CD14-positive monocyte (primary cell): Measurements from ENCODE around the gene PHF21B. TPM values are rescaled to one million over a fixed set of nuclear protein-coding genes. Genes with fewer than 3 reads are reported as not detected.

ENCODE experiments used
- DNase-seq, 3 donors: peaks; one replicate each; pipeline ENCODE4 v3.0.0-alpha.2; 2011 to 2022
- H2AFZ ChIP-seq: 2 replicates; pipeline ENCODE4 v1.6.0; 2012; ENCODE audit warnings: mild to moderate bottlenecking, low read depth, low read length, inconsistent platforms; ENCODE audit not compliant: insufficient read depth, poor library complexity, severe bottlenecking
- H3K27ac ChIP-seq, 2 donors: 1 replicate in 1 of 2; 2 replicates in 1 of 2; pipeline ENCODE4 v1.5.1; 2012 to 2013; ENCODE audit warnings: low read length in 2 of 2, control low read depth in 1 of 2, inconsistent platforms in 1 of 2, low read depth in 1 of 2, mild to moderate bottlenecking in 1 of 2
- H3K27me3 ChIP-seq, 2 donors: one replicate each; pipeline versions ENCODE4 v1.6.0 to v1.6.1; 2011 to 2013; ENCODE audit warnings: low read length in 2 of 2; ENCODE audit not compliant: control insufficient read depth in 2 of 2, insufficient read depth in 2 of 2
- H3K36me3 ChIP-seq, 2 donors: replicated peaks in 1 of 2; 1 replicate in 1 of 2; 2 replicates in 1 of 2; pipeline versions ENCODE4 v1.5.1 to v1.6.1; 2012 to 2013; ENCODE audit warnings: low read length in 2 of 2, control low read depth in 1 of 2, inconsistent platforms in 1 of 2, mild to moderate bottlenecking in 1 of 2; ENCODE audit not compliant: insufficient read depth in 2 of 2, control insufficient read depth in 1 of 2
- H3K4me1 ChIP-seq, 2 donors: 1 replicate in 1 of 2; 2 replicates in 1 of 2; pipeline versions ENCODE4 v1.5.1 to v1.6.1; 2012 to 2013; ENCODE audit warnings: low read length in 2 of 2, control low read depth in 1 of 2, inconsistent platforms in 1 of 2, mild to moderate bottlenecking in 1 of 2, moderate library complexity in 1 of 2; ENCODE audit not compliant: insufficient read depth in 2 of 2, control insufficient read depth in 1 of 2
- H3K4me2 ChIP-seq: replicated peaks from 2 replicates; pipeline ENCODE3; 2012; ENCODE audit warnings: low read length, moderate library complexity, mild to moderate bottlenecking; ENCODE audit not compliant: poor library complexity, severe bottlenecking; ENCODE audit errors: extremely low read depth
- H3K4me3 ChIP-seq, 3 experiments: fragments of 200-600 bp in 1 of 3; sonication (generic) in 1 of 3; replicated peaks in 1 of 3; 1 replicate in 2 of 3; 2 replicates in 1 of 3; pipeline ENCODE4 v1.5.1; 2011 to 2013; ENCODE audit warnings: low read length in 3 of 3, mild to moderate bottlenecking in 3 of 3, control low read depth in 2 of 3, low read depth in 2 of 3, inconsistent platforms in 1 of 3, moderate library complexity in 1 of 3
- H3K79me2 ChIP-seq: 2 replicates; pipeline ENCODE4 v1.6.0; 2012; ENCODE audit warnings: mild to moderate bottlenecking, control low read depth, inconsistent platforms, low read length, moderate library complexity; ENCODE audit not compliant: insufficient read depth
- H3K9ac ChIP-seq: 2 replicates; pipeline ENCODE4 v1.6.0; 2017; ENCODE audit warnings: low read length, mild to moderate bottlenecking; ENCODE audit not compliant: insufficient read depth, poor library complexity, severe bottlenecking
- H3K9me3 ChIP-seq, 2 donors: replicated peaks in 1 of 2; 1 replicate in 1 of 2; 2 replicates in 1 of 2; pipeline versions ENCODE4 v1.5.1 to v1.6.1; 2012 to 2013; ENCODE audit warnings: low read length in 2 of 2, control low read depth in 1 of 2; ENCODE audit not compliant: control insufficient read depth in 1 of 2, insufficient read depth in 1 of 2
- H4K20me1 ChIP-seq: 2 replicates; pipeline ENCODE4 v1.6.0; 2012; ENCODE audit warnings: mild to moderate bottlenecking, low read length, control low read depth, moderate library complexity; ENCODE audit not compliant: insufficient read depth
- H3K27ac Mint-ChIP-seq, 7 donors: one replicate each; pipeline ENCODE4 v1.8.0; 2020; ENCODE audit warnings: mild to moderate bottlenecking in 7 of 7, mixed read lengths in 7 of 7, moderate library complexity in 6 of 7, inconsistent platforms in 2 of 7
- H3K27me3 Mint-ChIP-seq, 3 donors: one replicate each; pipeline ENCODE4 v1.8.0; 2021 to 2022; ENCODE audit warnings: low read depth in 3 of 3, mild to moderate bottlenecking in 3 of 3, mixed read lengths in 3 of 3, moderate library complexity in 3 of 3, inconsistent platforms in 1 of 3
- H3K36me3 Mint-ChIP-seq, 2 donors: one replicate each; pipeline ENCODE4 v1.8.0; 2020; ENCODE audit warnings: mixed read lengths in 2 of 2, inconsistent platforms in 1 of 2, mild to moderate bottlenecking in 1 of 2
- H3K4me1 Mint-ChIP-seq: one replicate; pipeline ENCODE4 v1.8.0; 2020; ENCODE audit warnings: mild to moderate bottlenecking, mixed read lengths
- H3K4me3 Mint-ChIP-seq, 2 donors: one replicate each; pipeline ENCODE4 v1.8.0; 2020; ENCODE audit warnings: mild to moderate bottlenecking in 2 of 2, mixed read lengths in 2 of 2, moderate library complexity in 1 of 2
- H3K9me3 Mint-ChIP-seq, 7 donors: one replicate each; pipeline ENCODE4 v1.8.0; 2020 to 2022; ENCODE audit warnings: mixed read lengths in 7 of 7, mild to moderate bottlenecking in 6 of 7, moderate library complexity in 6 of 7, inconsistent platforms in 2 of 7
- WGBS: methylation state at CpG from one replicate; pipeline ENCODE4 v1.1.5; 2013; ENCODE audit warnings: missing lambda C conversion rate; ENCODE audit not compliant: insufficient coverage; 5-methylcytosine and 5-hydroxymethylcytosine counted together
- intact Hi-C, 2 donors: fragments of 100-400 bp; cut with micrococcal nuclease; formaldehyde crosslinking; loops; one replicate each; pipeline versions ENCODE4 v1.15.0 to v1.15.1; 2023
- polyA plus RNA-seq, 3 donors: library from polyadenylated mRNA; depleted of rRNA in 1 of 3; unstranded in 2 of 3; stranded (reverse) in 1 of 3; fragments of 300-500 nt in 2 of 3; fragments of >200 nt in 1 of 3; fragmentation: Illumina TruSeq in 2 of 3; gene quantifications; 1 replicate in 2 of 3; 2 replicates in 1 of 3; pipeline ENCODE4 v1.2.3, GENCODE V29; 2012 to 2021
- TF ChIP-seq, protein P1 (sequence below): fragments of 200-600 bp; IDR thresholded peaks from one replicate; pipeline ENCODE4 v1.8.0; 2022; ENCODE audit warnings: antibody characterized with exemption, mild to moderate bottlenecking

PHF21B gene
- polyA plus RNA-seq, 3 donors, result not detected

DNA sequence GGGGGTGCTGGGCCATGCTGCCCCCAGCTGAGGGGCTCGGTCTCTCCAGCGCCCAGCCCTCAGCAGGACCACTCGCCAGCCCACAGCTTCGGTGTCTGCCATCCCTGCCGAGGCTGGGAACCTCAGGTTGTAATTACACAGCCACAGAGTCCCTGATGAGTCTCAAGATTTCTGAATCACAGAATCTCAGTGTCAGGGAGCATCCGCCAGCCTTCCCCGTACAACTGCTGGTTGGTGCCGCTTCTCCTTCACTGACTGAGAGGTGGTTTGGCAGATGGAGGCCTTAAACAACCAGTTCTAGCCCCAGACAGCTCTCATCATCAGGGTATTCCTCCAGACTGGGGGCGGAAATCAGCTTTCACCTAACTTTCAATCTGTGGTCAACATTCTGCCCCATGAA lies 13.7 kb downstream of the PHF21B start:
- H3K27ac ChIP-seq, result no peak overlapping the region
- H2AFZ ChIP-seq, result no peak overlapping the region
- no peak overlapping the region for H3K4me3 Mint-ChIP-seq
- no peaks in the 10 kb centered on the region for H3K9me3 ChIP-seq
- no peak overlapping the region for H3K4me2 ChIP-seq
- no peak overlapping the region for H3K4me3 ChIP-seq
- H3K9ac ChIP-seq, result no peak overlapping the region
- peaks cover 0 to 8% (median 6%) of the 10 kb centered on the region in 3 donors for H3K27me3 Mint-ChIP-seq
- H3K4me1 Mint-ChIP-seq, result no peaks in the 10 kb centered on the region
- no peak overlapping the region for H3K27ac Mint-ChIP-seq
- H3K4me1 ChIP-seq, result no peaks in the 10 kb centered on the region
- peaks cover 0 to 1% (median 0%) of the 10 kb centered on the region in 7 donors for H3K9me3 Mint-ChIP-seq
- TF ChIP-seq, protein P1, sequence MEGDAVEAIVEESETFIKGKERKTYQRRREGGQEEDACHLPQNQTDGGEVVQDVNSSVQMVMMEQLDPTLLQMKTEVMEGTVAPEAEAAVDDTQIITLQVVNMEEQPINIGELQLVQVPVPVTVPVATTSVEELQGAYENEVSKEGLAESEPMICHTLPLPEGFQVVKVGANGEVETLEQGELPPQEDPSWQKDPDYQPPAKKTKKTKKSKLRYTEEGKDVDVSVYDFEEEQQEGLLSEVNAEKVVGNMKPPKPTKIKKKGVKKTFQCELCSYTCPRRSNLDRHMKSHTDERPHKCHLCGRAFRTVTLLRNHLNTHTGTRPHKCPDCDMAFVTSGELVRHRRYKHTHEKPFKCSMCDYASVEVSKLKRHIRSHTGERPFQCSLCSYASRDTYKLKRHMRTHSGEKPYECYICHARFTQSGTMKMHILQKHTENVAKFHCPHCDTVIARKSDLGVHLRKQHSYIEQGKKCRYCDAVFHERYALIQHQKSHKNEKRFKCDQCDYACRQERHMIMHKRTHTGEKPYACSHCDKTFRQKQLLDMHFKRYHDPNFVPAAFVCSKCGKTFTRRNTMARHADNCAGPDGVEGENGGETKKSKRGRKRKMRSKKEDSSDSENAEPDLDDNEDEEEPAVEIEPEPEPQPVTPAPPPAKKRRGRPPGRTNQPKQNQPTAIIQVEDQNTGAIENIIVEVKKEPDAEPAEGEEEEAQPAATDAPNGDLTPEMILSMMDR, result no peak
- H3K79me2 ChIP-seq, result no peaks in the 10 kb centered on the region
- no peaks in the 10 kb centered on the region for H3K36me3 Mint-ChIP-seq
- H3K36me3 ChIP-seq, result no peaks in the 10 kb centered on the region
- intact Hi-C loops, result no loop called here
- H4K20me1 ChIP-seq, result no peaks in the 10 kb centered on the region
- H3K27me3 ChIP-seq, result no peaks in the 10 kb centered on the region
- DNase-seq, result no peak
- 97% methylated on average over 5 of the region's 9 CpGs for WGBS

DNA sequence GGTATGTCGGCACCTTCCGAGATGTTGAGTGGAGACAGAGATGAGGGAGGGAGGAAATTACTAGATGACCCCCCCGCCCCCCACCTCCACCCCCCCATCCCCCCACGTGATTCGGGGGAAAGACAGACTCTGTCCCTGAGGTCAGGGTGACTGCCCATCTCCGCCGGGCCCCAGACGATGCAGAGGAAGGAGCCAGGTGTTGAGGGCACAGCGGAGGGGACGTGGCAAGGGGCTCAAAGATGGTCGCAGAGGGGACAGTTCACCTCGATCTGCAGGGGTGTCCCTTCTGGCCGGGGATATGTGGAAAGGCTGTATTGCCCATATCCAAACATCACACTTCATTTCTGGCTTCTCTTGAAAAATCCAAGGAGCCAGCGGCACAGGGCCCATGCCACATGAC lies 14.1 kb downstream of the PHF21B start:
- Histone ChIP-seq H3K4me2 (no peak overlapping the region), H2AFZ (no peak overlapping the region), H3K36me3 (no peaks in the 10 kb centered on the region), H4K20me1 (no peaks in the 10 kb centered on the region), H3K27me3 (no peaks in the 10 kb centered on the region), H3K9me3 (no peaks in the 10 kb centered on the region), H3K9ac (no peak overlapping the region), H3K27ac (no peak overlapping the region), H3K4me3 (no peak overlapping the region), H3K4me1 (no peaks in the 10 kb centered on the region), H3K79me2 (no peaks in the 10 kb centered on the region)
- Mint-ChIP-seq H3K4me1 (no peaks in the 10 kb centered on the region), H3K4me3 (no peak overlapping the region), H3K27ac (no peak overlapping the region), H3K9me3 (peaks cover 0 to 1% (median 0%) of the 10 kb centered on the region in 7 donors), H3K27me3 (peaks cover 0 to 8% (median 4%) of the 10 kb centered on the region in 3 donors), H3K36me3 (no peaks in the 10 kb centered on the region)
- DNase-seq, result no peak
- TF ChIP-seq, protein P1, result no peak
- 91% methylated on average over 6 of the region's 14 CpGs for WGBS
- intact Hi-C loops, result no loop called here
